Keratinocyte (primary cell): ENCODE measurements around the gene ADAMTS17. TPM values are rescaled to one million over a fixed set of nuclear protein-coding genes. Genes with fewer than 3 reads are reported as not detected.

Experiments
- DNase-seq: peaks from one replicate; pipeline ENCODE4 v3.0.0-alpha.2; 2011; ENCODE audit warnings: low read depth, missing footprints, low spot score
- FAIRE-seq: peaks from 2 replicates; lab custom pipeline; 2011; peaks lifted over from hg19 to GRCh38; lab: Jason Lieb, UNC
- H2AFZ ChIP-seq: 2 replicates; pipeline ENCODE4 v1.6.0; 2012; ENCODE audit warnings: low read length, control low read depth, inconsistent platforms; ENCODE audit not compliant: control insufficient read depth
- H3K27ac ChIP-seq: 2 replicates; pipeline ENCODE4 v1.5.1; 2011; ENCODE audit warnings: low read length; ENCODE audit not compliant: control insufficient read depth, insufficient read depth
- H3K27me3 ChIP-seq: 3 replicates; pipeline ENCODE4 v1.6.0; 2011; ENCODE audit warnings: low read length; ENCODE audit not compliant: control insufficient read depth, insufficient read depth; ENCODE audit errors: extremely low read depth
- H3K36me3 ChIP-seq, 2 experiments: 2 replicates in 1 of 2; 3 replicates in 1 of 2; pipeline ENCODE4 v1.5.1; 2011; ENCODE audit warnings: low read length in 2 of 2, mild to moderate bottlenecking in 1 of 2; ENCODE audit not compliant: control insufficient read depth in 2 of 2, insufficient read depth in 2 of 2; ENCODE audit errors: extremely low read depth in 1 of 2
- H3K4me1 ChIP-seq: 3 replicates; pipeline ENCODE4 v1.5.1; 2011; ENCODE audit warnings: low read length; ENCODE audit not compliant: control insufficient read depth, insufficient read depth; ENCODE audit errors: extremely low read depth
- H3K4me2 ChIP-seq: 3 replicates; pipeline ENCODE4 v1.6.0; 2011; ENCODE audit warnings: low read depth, low read length; ENCODE audit not compliant: control insufficient read depth, insufficient read depth; ENCODE audit errors: extremely low read depth
- H3K4me3 ChIP-seq, 3 experiments: fragments of 200-600 bp in 1 of 3; sonication (generic) in 1 of 3; 2 replicates in 2 of 3; 3 replicates in 1 of 3; pipeline ENCODE4 v1.5.1; 2011 to 2016; ENCODE audit warnings: low read length in 3 of 3, mild to moderate bottlenecking in 3 of 3, control low read depth in 2 of 3, inconsistent platforms in 1 of 3, low read depth in 1 of 3, mixed read lengths in 1 of 3, mixed run types in 1 of 3, moderate library complexity in 1 of 3; ENCODE audit not compliant: control insufficient read depth in 2 of 3, insufficient read depth in 2 of 3; ENCODE audit errors: extremely low read depth in 1 of 3
- H3K79me2 ChIP-seq: 2 replicates; pipeline ENCODE4 v1.6.0; 2012; ENCODE audit warnings: low read length; ENCODE audit not compliant: control insufficient read depth, insufficient read depth
- H3K9ac ChIP-seq: 3 replicates; pipeline ENCODE4 v1.6.0; 2011; ENCODE audit warnings: low read length; ENCODE audit not compliant: control insufficient read depth, insufficient read depth; ENCODE audit errors: extremely low read depth
- H3K9me1 ChIP-seq: 3 replicates; pipeline ENCODE4 v1.6.0; 2011; ENCODE audit warnings: low read length; ENCODE audit not compliant: control insufficient read depth, insufficient read depth; ENCODE audit errors: extremely low read depth
- H3K9me3 ChIP-seq: 2 replicates; pipeline ENCODE4 v1.5.1; 2012; ENCODE audit warnings: low read depth, low read length; ENCODE audit not compliant: control insufficient read depth
- H4K20me1 ChIP-seq: 3 replicates; pipeline ENCODE4 v1.6.0; 2011; ENCODE audit warnings: low read length; ENCODE audit not compliant: control insufficient read depth, insufficient read depth; ENCODE audit errors: extremely low read depth
- CTCF ChIP-seq, 3 experiments: IDR thresholded peaks in 1 of 3; conservative IDR thresholded peaks in 1 of 3; optimal IDR thresholded peaks in 1 of 3; 2 replicates in 2 of 3; 3 replicates in 1 of 3; pipeline versions ENCODE3 to v1.5.1; 2011; ENCODE audit warnings: low read length in 3 of 3, mild to moderate bottlenecking in 3 of 3, moderate library complexity in 2 of 3, control low read depth in 1 of 3, inconsistent platforms in 1 of 3; ENCODE audit not compliant: insufficient read depth in 2 of 3; ENCODE audit errors: extremely low read depth in 1 of 3
- EZH2 ChIP-seq: IDR thresholded peaks from one replicate; pipeline ENCODE4 v1.6.1; 2012; ENCODE audit warnings: inconsistent platforms, mild to moderate bottlenecking, low read length, moderate library complexity
- dilution Hi-C: fragments of 300-500 bp; cut with MboI; formaldehyde crosslinking; loops from one replicate; pipeline ENCODE4 v1.7.0; 2020; ENCODE audit warnings: low sequenced_read_pairs; ENCODE audit not compliant: extremely low pct_ligation_motif_present
- polyA plus RNA-seq, 5 experiments: library from polyadenylated mRNA; depleted of rRNA in 3 of 5; stranded (reverse) in 3 of 5; stranded (forward) in 1 of 5; unstranded in 1 of 5; fragments of >200 nt; gene quantifications; 1 replicate in 1 of 5; 2 replicates in 3 of 5; 3 replicates in 1 of 5; pipeline versions ENCODE4 v1.2.1 to v1.2.3, GENCODE V29; 2011 to 2012; ENCODE audit warnings: missing spikeins in 2 of 5, low read depth in 1 of 5, low replicate concordance in 1 of 5

ADAMTS17 gene
- polyA plus RNA-seq, 1 donor (not counting 4 experiments of a cell fraction or from before 2014, with no cell fraction given) = 0.18 TPM

GRCh38 chr15:100034191-100034590 is 307.6 kb downstream of the ADAMTS17 start:
- H3K27ac ChIP-seq = no peak overlapping the region
- no peak overlapping the region for H3K9ac ChIP-seq
- H3K27me3 ChIP-seq = no peaks in the 10 kb centered on the region
- H3K9me1 ChIP-seq = no peaks in the 10 kb centered on the region
- no peaks in the 10 kb centered on the region for H3K79me2 ChIP-seq
- H2AFZ ChIP-seq = no peak overlapping the region
- dilution Hi-C loops = no loop called here
- no peak for DNase-seq
- no peaks in the 10 kb centered on the region for H4K20me1 ChIP-seq
- H3K9me3 ChIP-seq = no peaks in the 10 kb centered on the region
- H3K4me3 ChIP-seq = no peak overlapping the region
- FAIRE-seq = no peak
- H3K4me2 ChIP-seq = no peak overlapping the region
- peaks cover 17% of the 10 kb centered on the region for H3K4me1 ChIP-seq
- H3K36me3 ChIP-seq = no peaks in the 10 kb centered on the region
- TF ChIP-seq EZH2 = no peak
- TF ChIP-seq CTCF (optimal IDR thresholded peaks at IDR 0.05 in 1 of 3, IDR thresholded peaks at IDR 0.05 in 1 of 3, conservative IDR thresholded peaks at IDR 0.05 in 1 of 3; ENCODE audit: extremely low read depth in 1 of 3, insufficient read depth in 2 of 3, low read length in 3 of 3) = no peak

GRCh38 chr15:100033140-100033857 is 308.5 kb downstream of the ADAMTS17 start:
- Histone ChIP-seq H3K9me3 (no peaks in the 10 kb centered on the region), H3K9me1 (no peaks in the 10 kb centered on the region), H2AFZ (no peak overlapping the region), H3K27ac (no peak overlapping the region), H3K27me3 (no peaks in the 10 kb centered on the region), H3K4me1 (peaks cover 17% of the 10 kb centered on the region), H3K4me2 (no peak overlapping the region), H3K4me3 (no peak overlapping the region), H3K9ac (no peak overlapping the region), H3K79me2 (no peaks in the 10 kb centered on the region), H3K36me3 (no peaks in the 10 kb centered on the region), H4K20me1 (no peaks in the 10 kb centered on the region)
- FAIRE-seq (peak; percentile 26), DNase-seq (no peak)
- no peak for TF ChIP-seq EZH2
- no peak for TF ChIP-seq CTCF (optimal IDR thresholded peaks at IDR 0.05 in 1 of 3, IDR thresholded peaks at IDR 0.05 in 1 of 3, conservative IDR thresholded peaks at IDR 0.05 in 1 of 3; ENCODE audit: extremely low read depth in 1 of 3, insufficient read depth in 2 of 3, low read length in 3 of 3)
- dilution Hi-C loops = no loop called here
